SU-DHL-6 (cell line): ENCODE measurements around the gene TYW3.

Source experiments
- H2AFZ ChIP-seq: fragments of 200-600 bp; sonication (generic); 2 replicates; pipeline ENCODE4 v1.6.1; 2014; ENCODE audit warnings: low read depth, mild to moderate bottlenecking, moderate library complexity, mixed read lengths, antibody characterized with exemption, low read length; ENCODE audit not compliant: severe bottlenecking
- H3F3A ChIP-seq: fragments of 200-600 bp; shearing (Covaris generic); 2 replicates; pipeline ENCODE4 v1.6.0; 2016; ENCODE audit warnings: antibody characterized with exemption, mild to moderate bottlenecking; ENCODE audit not compliant: insufficient read depth
- H3K27ac ChIP-seq: fragments of 200-600 bp; sonication (generic); 2 replicates; pipeline ENCODE4 v1.5.1; 2016; ENCODE audit warnings: low read depth, mild to moderate bottlenecking, low read length, moderate library complexity, mixed read lengths
- H3K27me3 ChIP-seq: fragments of 200-600 bp; sonication (generic), shearing (Covaris generic); 2 replicates; pipeline ENCODE4 v1.6.0; 2014; ENCODE audit warnings: mild to moderate bottlenecking, low read length
- H3K36me3 ChIP-seq: fragments of 200-600 bp; sonication (generic); 2 replicates; pipeline ENCODE4 v1.6.1; 2014; ENCODE audit warnings: mild to moderate bottlenecking, low read length, mixed read lengths
- H3K4me2 ChIP-seq: fragments of 300-600, 200-600 bp; shearing (Covaris generic), sonication (generic); 2 replicates; pipeline ENCODE4 v1.6.0; 2014; ENCODE audit warnings: low read length, low read depth, mild to moderate bottlenecking; ENCODE audit not compliant: poor library complexity, severe bottlenecking
- H3K4me3 ChIP-seq: fragments of 200-600 bp; sonication (generic); 2 replicates; pipeline ENCODE4 v1.5.1; 2014; ENCODE audit warnings: antibody characterized with exemption, low read length, mild to moderate bottlenecking, mixed read lengths; ENCODE audit not compliant: insufficient read depth, poor library complexity, severe bottlenecking
- H3K79me2 ChIP-seq: fragments of 200-600 bp; sonication (generic); 2 replicates; pipeline ENCODE4 v1.6.1; 2014; ENCODE audit warnings: mild to moderate bottlenecking, low read length, moderate library complexity; ENCODE audit not compliant: insufficient read depth
- H3K9ac ChIP-seq: fragments of 200-600 bp; sonication (generic); 2 replicates; pipeline ENCODE4 v1.7.0; 2014; ENCODE audit warnings: mild to moderate bottlenecking, low read length
- H3K9me2 ChIP-seq: fragments of 200-600 bp; sonication (generic); replicated peaks from 2 replicates; pipeline ENCODE4 v1.6.1; 2014; ENCODE audit warnings: low read length; ENCODE audit not compliant: insufficient read depth
- H3K9me3 ChIP-seq: fragments of 200-600 bp; sonication (generic); 2 replicates; pipeline ENCODE4 v1.6.1; 2014; ENCODE audit warnings: low read length, mixed read lengths; ENCODE audit not compliant: insufficient read depth
- H4K20me1 ChIP-seq: fragments of 200-600 bp; sonication (generic); 2 replicates; pipeline ENCODE4 v1.6.1; 2014; ENCODE audit warnings: low read depth, mild to moderate bottlenecking, antibody characterized with exemption, low read length, moderate library complexity, mixed read lengths
- CTCF ChIP-seq: fragments of 200-600 bp; sonication (generic); IDR thresholded peaks from one replicate; pipeline ENCODE4 v1.5.1; 2017; ENCODE audit warnings: antibody characterized with exemption, mild to moderate bottlenecking, low read length, moderate library complexity; ENCODE audit not compliant: insufficient read depth, poor library complexity, severe bottlenecking
- EZH2phosphoT487 ChIP-seq: fragments of 200-600 bp; sonication (generic), shearing (Covaris generic); conservative IDR thresholded peaks from 2 replicates; pipeline ENCODE4 v1.6.1; 2018; ENCODE audit warnings: mild to moderate bottlenecking, antibody characterized with exemption, low read length, moderate library complexity, mixed read lengths

The TYW3 gene

GRCh38 chr1:74766579-74766978, 33.6 kb downstream of the TYW3 start:
- Histone ChIP-seq H3K9me2 (no peaks in the 10 kb centered on the region), H3K36me3 (peaks cover 4% of the 10 kb centered on the region), H3K27ac (no peak overlapping the region), H3K4me2 (no peak overlapping the region), H3K79me2 (no peaks in the 10 kb centered on the region), H3F3A (no peaks in the 10 kb centered on the region; the same call in 1 of the 2 replicates), H3K27me3 (no peaks in the 10 kb centered on the region), H3K9me3 (no peaks in the 10 kb centered on the region), H3K9ac (no peak overlapping the region), H2AFZ (no peak overlapping the region), H3K4me3 (no peak overlapping the region), H4K20me1 (no peaks in the 10 kb centered on the region)
- TF ChIP-seq EZH2phosphoT487 = no peak
- TF ChIP-seq CTCF = no peak

DNA sequence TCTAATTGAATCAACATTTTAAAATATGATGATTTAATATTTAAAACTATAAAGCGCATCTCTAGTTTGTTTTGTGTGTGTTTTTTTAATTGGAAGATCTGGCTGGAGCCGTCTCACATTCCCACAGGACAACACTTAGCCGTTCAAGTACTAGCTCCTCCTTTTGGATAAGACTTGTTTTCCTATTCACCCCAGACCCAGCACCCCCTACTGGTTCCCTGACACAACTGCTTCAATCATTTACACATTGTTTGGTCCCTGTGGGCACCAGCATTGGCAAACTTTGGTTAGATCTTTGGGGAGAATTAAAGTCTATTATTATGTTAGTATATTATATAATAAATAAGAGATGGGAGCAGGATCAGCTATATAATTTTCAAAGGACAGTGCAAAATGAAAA, 34.5 kb downstream of the TYW3 start:
- Histone ChIP-seq H3K36me3 (no peaks in the 10 kb centered on the region; the same call in 1 of the 2 replicates), H3K4me3 (no peak overlapping the region), H3F3A (no peaks in the 10 kb centered on the region; the same call in 1 of the 2 replicates), H3K4me2 (no peak overlapping the region), H3K9ac (no peak overlapping the region), H3K9me3 (no peaks in the 10 kb centered on the region), H3K9me2 (no peaks in the 10 kb centered on the region), H3K79me2 (no peaks in the 10 kb centered on the region), H3K27me3 (no peaks in the 10 kb centered on the region), H3K27ac (no peak overlapping the region), H2AFZ (no peak overlapping the region), H4K20me1 (no peaks in the 10 kb centered on the region)
- TF ChIP-seq EZH2phosphoT487 (no peak), CTCF (no peak)

DNA sequence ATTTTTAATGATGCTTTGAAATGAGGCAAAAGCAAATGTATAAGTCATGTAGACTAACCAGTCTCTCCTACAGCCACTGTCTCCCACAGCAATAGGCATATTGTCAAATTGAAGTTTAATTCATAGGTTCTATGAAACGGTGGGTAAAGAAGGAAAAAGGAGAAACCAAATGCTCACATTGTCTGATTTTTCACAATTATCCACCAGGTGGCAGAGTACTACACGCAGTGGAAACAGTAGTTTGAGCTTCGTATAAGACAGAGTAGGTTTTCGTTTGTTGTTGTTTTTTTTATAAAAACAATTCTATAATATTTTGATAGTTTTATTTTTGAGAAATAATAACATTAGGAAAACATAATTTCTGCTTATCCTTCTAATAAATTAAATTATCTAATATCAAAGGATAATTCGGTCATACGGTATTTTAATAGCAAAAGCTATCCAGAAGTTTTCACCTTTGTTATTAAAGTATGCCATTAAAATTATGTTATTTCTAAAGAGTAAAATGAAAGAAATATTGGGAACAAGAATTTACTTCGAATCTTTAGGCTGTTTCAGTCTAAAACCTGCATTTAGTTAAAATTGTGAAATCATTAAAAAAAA, 39.1 kb downstream of the TYW3 start:
- H3K36me3 ChIP-seq = no peaks in the 10 kb centered on the region
- H3K9me2 ChIP-seq = no peaks in the 10 kb centered on the region
- H3K9ac ChIP-seq = no peak overlapping the region
- H3K4me2 ChIP-seq = no peak overlapping the region
- H3F3A ChIP-seq = no peaks in the 10 kb centered on the region
- H4K20me1 ChIP-seq = no peaks in the 10 kb centered on the region
- TF ChIP-seq EZH2phosphoT487 (no peak), CTCF (peak; percentile 50)
- no peak overlapping the region for H3K27ac ChIP-seq
- H3K9me3 ChIP-seq = no peaks in the 10 kb centered on the region
- no peak overlapping the region for H3K4me3 ChIP-seq
- H3K27me3 ChIP-seq = no peaks in the 10 kb centered on the region
- no peaks in the 10 kb centered on the region for H3K79me2 ChIP-seq
- no peak overlapping the region for H2AFZ ChIP-seq
